OCI-LY3 (cell line): Measurements from ENCODE around the gene ZNF275.

ENCODE experiments used
- H2AFZ ChIP-seq: fragments of 200-600, 300-600 bp; shearing (Covaris generic); 2 replicates; pipeline ENCODE4 v1.6.0; 2014; ENCODE audit warnings: antibody characterized with exemption, low read depth, low read length
- H3K27ac ChIP-seq: fragments of 200-600, 300-600 bp; sonication (generic); 2 replicates; pipeline ENCODE4 v1.5.1; 2014; ENCODE audit warnings: mild to moderate bottlenecking, low read length, moderate library complexity, mixed read lengths
- H3K27me3 ChIP-seq: fragments of 200-600, 300-600 bp; sonication (generic); 2 replicates; pipeline ENCODE4 v1.6.1; 2014; ENCODE audit warnings: low read depth, low read length, mixed read lengths
- H3K36me3 ChIP-seq: fragments of 200-600, 300-600 bp; sonication (generic); replicated peaks from 2 replicates; pipeline ENCODE3; 2014; ENCODE audit warnings: low read depth, low read length, mixed read lengths
- H3K4me1 ChIP-seq: fragments of 300-600, 200-600 bp; sonication (generic); 2 replicates; pipeline ENCODE4 v1.6.1; 2014; ENCODE audit warnings: low read length, mixed read lengths
- H3K4me2 ChIP-seq: fragments of 200-600, 300-600 bp; sonication (generic); 2 replicates; pipeline ENCODE4 v1.6.1; 2014; ENCODE audit warnings: low read length, mixed read lengths
- H3K4me3 ChIP-seq: fragments of 300-600, 200-600 bp; sonication (generic); 2 replicates; pipeline ENCODE4 v1.5.1; 2014; ENCODE audit warnings: antibody characterized with exemption, mild to moderate bottlenecking, low read length, moderate library complexity
- H3K79me2 ChIP-seq: fragments of 300-600, 200-600 bp; shearing (Covaris generic); 2 replicates; pipeline ENCODE4 v1.6.1; 2014; ENCODE audit warnings: mild to moderate bottlenecking, low read length, mixed read lengths
- H3K9ac ChIP-seq: fragments of 300-600, 200-600 bp; shearing (Covaris generic); 2 replicates; pipeline ENCODE4 v1.6.0; 2014; ENCODE audit warnings: mild to moderate bottlenecking, low read length, moderate library complexity
- H3K9me3 ChIP-seq: fragments of 200-600, 300-600 bp; shearing (Covaris generic); 2 replicates; pipeline ENCODE4 v1.6.1; 2014; ENCODE audit warnings: low read length, mixed read lengths; ENCODE audit not compliant: insufficient read depth
- H4K20me1 ChIP-seq: fragments of 200-600, 300-600 bp; sonication (generic); 2 replicates; pipeline ENCODE4 v1.6.1; 2016; ENCODE audit warnings: low read length, mixed read lengths; ENCODE audit not compliant: insufficient read depth
- CTCF ChIP-seq: fragments of 200-600, 300-600 bp; sonication (generic); IDR thresholded peaks from 2 replicates; pipeline ENCODE4 v1.5.1; 2014; ENCODE audit warnings: antibody characterized with exemption, low read length, low read depth
- EZH2phosphoT487 ChIP-seq: fragments of 200-600 bp; shearing (Covaris generic); IDR thresholded peaks from 2 replicates; pipeline ENCODE4 v1.6.1; 2018; ENCODE audit warnings: antibody characterized with exemption, mixed run types, low read depth

Gene ZNF275

DNA sequence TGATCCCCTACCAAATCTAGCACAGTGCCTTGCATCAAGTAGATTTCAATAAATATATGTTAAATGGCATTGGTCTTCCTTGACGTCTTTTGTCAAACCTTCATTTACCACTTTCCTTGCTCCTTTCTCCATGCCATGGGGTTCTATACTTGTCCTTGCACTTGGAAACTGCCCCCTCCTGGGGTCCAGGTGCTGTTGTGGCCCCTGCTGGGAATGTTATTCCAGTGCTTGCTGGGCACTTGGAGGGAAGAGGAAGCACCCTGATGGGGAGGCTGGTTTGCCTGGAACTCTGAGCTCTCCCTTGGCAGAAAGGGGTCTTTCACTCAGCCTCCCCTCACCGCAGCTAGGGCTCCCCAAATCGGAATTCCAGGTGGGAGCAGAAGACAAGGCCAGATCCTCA lies 18.9 kb downstream of the ZNF275 start:
- TF ChIP-seq EZH2phosphoT487: no peak
- no peak for TF ChIP-seq CTCF

GRCh38 chrX:153353416-153353815 lies 19.5 kb downstream of the ZNF275 start:
- Histone ChIP-seq H3K79me2 (no peaks in the 10 kb centered on the region), H3K9ac (no peak overlapping the region), H3K27ac (no peak overlapping the region), H2AFZ (no peak overlapping the region), H3K4me1 (no peaks in the 10 kb centered on the region), H3K36me3 (peaks cover 20% of the 10 kb centered on the region), H3K4me3 (no peak overlapping the region), H3K9me3 (no peaks in the 10 kb centered on the region), H4K20me1 (peaks cover 11% of the 10 kb centered on the region; the same call in 1 of the 2 replicates), H3K27me3 (no peaks in the 10 kb centered on the region), H3K4me2 (no peak overlapping the region)
- no peak for TF ChIP-seq CTCF

More for the DNA sequence above, 18.9 kb downstream of the ZNF275 start:
- Histone ChIP-seq H3K4me1 (no peaks in the 10 kb centered on the region), H3K9ac (no peak overlapping the region), H3K79me2 (no peaks in the 10 kb centered on the region), H3K4me2 (no peak overlapping the region), H3K27ac (no peak overlapping the region), H3K36me3 (peaks cover 22% of the 10 kb centered on the region), H4K20me1 (peaks cover 11% of the 10 kb centered on the region; the same call in 1 of the 2 replicates), H3K27me3 (no peaks in the 10 kb centered on the region), H3K9me3 (no peaks in the 10 kb centered on the region), H2AFZ (no peak overlapping the region), H3K4me3 (no peak overlapping the region)

DNA sequence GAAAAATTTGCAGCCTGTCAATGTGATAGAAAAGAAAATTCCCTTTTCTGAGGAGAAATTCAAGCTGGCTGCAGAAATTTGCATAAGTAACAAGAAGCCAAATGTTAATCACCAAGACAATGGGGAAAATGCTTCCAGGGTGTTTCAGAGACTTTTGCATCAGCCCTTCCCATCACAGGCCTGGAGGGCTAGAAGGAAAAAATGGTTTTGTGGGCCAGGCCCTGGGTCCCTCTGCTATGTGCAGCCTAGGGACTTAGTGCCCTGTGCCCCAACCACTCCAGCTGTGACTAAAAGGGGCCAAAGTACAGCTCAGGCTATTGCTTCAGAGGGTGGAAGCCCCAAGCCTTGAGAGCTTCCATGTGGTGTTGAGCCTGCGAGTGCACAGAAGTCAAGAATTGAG lies 23.9 kb downstream of the ZNF275 start:
- Histone ChIP-seq H4K20me1 (no peaks in the 10 kb centered on the region), H3K27ac (no peak overlapping the region), H3K4me2 (no peak overlapping the region), H3K4me1 (no peaks in the 10 kb centered on the region), H3K79me2 (no peaks in the 10 kb centered on the region), H3K9ac (no peak overlapping the region), H3K36me3 (no peaks in the 10 kb centered on the region), H3K9me3 (no peaks in the 10 kb centered on the region), H2AFZ (no peak overlapping the region), H3K27me3 (no peaks in the 10 kb centered on the region), H3K4me3 (no peak overlapping the region)
- no peak for TF ChIP-seq CTCF
- TF ChIP-seq EZH2phosphoT487: no peak

GRCh38 chrX:153361781-153362397 lies 27.9 kb downstream of the ZNF275 start:
- Histone ChIP-seq H3K27ac (no peak overlapping the region), H3K27me3 (no peaks in the 10 kb centered on the region), H3K9me3 (no peaks in the 10 kb centered on the region), H3K4me3 (no peak overlapping the region), H3K36me3 (no peaks in the 10 kb centered on the region), H3K4me2 (no peak overlapping the region), H3K4me1 (peaks cover 3% of the 10 kb centered on the region), H3K79me2 (no peaks in the 10 kb centered on the region), H4K20me1 (no peaks in the 10 kb centered on the region), H3K9ac (no peak overlapping the region), H2AFZ (no peak overlapping the region)
- TF ChIP-seq EZH2phosphoT487: no peak
- TF ChIP-seq CTCF: no peak
